Midbrain (tissue), 1 donor: ENCODE results near the gene CLASP1.
"Not testable (repeated sequence)": the region's sequence is repeated elsewhere in the genome, so short reads cannot be mapped to it uniquely, and the experiment has no call there.

Experiments used
- DNase-seq: peaks from one replicate; lab custom pipeline; 2025; lab: John Stamatoyannopoulos, UW

The CLASP1 gene

DNA sequence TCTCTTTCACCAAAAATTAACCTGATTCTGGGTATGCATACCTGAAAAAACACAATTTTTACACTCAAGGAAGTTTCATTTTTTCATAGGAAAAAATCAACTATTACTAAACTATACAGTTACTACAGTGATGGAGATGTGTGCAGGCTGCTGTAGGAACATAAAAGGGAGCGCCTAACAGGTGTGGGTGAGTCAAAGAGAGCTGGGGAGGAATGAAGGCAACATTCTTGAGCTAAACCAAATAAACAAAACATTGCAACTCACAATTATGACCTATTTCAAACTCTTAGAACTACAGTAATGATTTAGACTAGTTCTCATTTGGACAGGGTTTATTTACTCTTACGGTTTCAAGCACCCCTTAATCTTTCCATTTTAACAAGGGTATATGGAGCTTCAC, 13.4 kb upstream of the CLASP1 start:
- DNase-seq = no peak

DNA sequence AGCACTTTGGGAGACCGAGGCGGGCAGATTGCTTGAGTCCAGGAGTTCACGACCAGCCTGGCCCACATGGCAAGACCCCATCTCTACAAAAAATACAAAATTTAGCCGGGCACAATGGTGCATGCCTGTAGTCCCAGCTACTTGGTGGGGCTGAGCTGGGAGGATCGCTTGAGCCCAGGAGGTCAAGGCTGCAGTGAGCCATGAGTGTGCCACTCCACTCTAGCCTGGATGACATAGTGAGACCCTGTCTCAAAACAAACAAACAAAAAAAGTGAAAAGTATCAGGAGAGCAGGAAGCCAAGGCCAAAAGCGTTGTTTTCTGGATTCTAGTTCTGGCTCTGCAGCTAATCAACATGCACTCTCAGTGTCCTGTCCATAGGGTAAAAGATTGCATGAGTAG, 10.7 kb upstream of the CLASP1 start:
- no peak for DNase-seq

GRCh38 chr2:121658393-121658792, 9.1 kb upstream of the CLASP1 start:
- DNase-seq = not testable (repeated sequence)

DNA sequence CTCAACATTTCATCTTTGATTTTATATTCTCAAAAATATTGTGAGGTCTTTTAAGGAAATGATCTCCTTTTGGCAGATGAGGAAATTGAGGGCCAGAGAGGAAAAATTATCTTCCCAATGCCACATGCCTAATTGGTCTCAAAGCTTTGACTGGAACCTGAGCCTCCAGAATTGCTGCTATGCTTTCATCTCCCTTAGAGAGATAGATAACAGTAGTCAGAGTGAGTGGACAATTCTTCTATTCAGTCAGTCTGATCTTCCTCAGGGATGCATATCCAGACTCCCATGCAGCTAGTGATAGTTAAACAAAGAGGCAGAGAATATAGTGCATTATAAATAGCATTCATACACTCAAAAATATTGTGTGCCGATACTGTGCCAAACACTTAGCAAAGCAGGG, 3.8 kb upstream of the CLASP1 start:
- no peak for DNase-seq

- DNase-seq = no peak
These were observed 1.2 kb upstream of the CLASP1 start for GRCh38 chr2:121650315-121650930.

- DNase-seq = peak; percentile 99
These were observed 493 bp upstream of the CLASP1 start for GRCh38 chr2:121649596-121650314.

DNA sequence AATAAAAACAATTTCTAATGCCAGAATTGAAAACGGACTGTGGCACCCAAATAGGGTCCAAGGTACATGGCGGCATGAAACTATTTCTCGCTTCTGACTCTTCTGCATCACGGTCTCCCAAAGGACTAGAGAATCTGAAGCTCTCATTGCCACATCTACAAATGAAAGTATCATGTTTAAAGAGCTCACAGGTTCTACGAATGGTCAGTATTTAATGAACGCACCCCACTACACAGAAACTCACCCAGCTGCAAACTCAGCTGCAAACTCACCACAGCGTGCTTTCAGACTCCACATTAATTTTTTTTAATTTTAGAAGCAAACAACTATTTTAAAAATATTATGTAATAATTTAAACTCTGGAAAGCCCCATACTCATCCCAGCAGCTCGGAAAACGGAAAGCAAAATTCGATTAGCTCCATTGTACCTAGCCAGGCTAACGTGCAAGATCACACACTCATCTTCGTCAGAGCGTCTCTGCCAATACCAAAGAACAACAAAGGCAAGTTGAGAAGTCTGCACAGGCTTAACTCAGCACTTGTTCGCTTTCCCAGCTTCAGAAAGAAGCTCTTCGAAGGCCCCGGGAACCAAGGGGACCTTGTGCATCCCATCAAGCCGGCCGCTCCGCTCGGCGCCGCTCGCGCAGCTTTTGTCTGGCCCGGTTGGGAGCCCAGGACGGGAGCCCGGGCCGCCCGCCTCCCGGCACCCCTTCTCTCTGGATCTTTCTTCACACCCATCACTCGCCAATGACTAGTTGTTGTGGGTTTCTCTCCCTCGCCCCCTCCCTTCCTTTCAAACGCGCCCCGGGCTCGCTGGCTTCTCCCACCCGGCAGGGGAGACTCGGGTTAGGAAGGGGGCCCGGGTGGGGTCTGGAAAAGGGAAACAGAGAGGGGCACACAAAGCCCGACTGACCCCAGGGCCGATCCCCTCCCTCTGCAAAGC, 785 bp downstream of the CLASP1 start:
- DNase-seq = peak; percentile 61

DNA sequence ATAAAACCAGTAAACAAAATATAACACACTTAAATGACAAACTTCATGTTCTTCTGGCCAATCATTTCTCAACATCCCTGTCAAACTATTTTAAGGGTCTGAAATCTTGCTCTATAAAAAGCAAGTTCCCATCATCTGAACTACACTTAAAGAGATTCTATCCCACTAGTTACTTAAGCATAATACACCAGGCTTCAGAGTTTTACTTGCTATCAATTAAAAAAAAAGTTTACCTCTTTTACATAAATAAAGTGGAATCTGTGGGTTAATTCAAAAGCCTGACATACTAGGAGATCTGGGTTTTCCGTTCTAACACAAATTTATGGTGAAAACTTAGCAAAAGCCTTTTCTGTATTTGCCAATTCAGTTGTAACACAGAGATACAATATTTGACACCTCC, 1.9 kb downstream of the CLASP1 start:
- no peak for DNase-seq

GRCh38 chr2:121644715-121645114, 4.5 kb downstream of the CLASP1 start:
- no peak for DNase-seq

DNA sequence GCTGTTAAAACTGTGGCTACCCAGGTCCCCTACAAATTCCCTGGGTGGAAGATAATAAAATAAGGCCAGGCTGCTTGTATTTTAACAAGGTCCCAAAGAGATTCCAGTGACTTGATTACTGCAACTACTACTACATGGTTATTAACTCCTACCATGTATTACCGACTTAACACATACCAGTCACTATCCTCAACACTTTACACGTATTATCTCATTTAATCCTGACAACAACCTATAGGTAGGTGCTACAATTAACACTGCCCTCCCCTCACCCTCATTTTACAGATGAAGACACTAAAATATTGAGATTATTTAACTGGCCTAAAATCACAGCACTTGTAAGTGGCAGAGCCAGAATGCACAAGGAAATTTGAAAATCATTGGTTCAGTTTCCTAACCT, 5.4 kb downstream of the CLASP1 start:
- DNase-seq = no peak

GRCh38 chr2:121640380-121641316, 8.6 kb downstream of the CLASP1 start:
- no peak for DNase-seq

DNA sequence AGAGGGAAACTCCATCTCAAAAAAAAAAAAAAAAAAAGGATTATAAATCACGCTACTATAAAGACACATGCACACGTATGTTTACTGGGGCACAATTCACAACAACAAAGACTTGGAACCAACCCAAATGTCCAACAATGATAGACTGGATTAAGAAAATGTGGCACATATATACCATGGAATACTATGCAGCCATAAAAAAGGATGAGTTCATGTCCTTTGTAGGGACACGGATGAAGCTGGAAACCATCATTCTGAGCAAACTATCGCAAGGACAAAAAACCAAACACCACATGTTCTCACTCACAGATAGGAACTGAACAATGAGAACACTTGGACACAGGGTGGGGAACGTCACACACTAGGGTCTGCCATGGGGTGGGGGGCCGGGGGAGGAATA, 9.4 kb downstream of the CLASP1 start:
- DNase-seq = not testable (repeated sequence)

DNA sequence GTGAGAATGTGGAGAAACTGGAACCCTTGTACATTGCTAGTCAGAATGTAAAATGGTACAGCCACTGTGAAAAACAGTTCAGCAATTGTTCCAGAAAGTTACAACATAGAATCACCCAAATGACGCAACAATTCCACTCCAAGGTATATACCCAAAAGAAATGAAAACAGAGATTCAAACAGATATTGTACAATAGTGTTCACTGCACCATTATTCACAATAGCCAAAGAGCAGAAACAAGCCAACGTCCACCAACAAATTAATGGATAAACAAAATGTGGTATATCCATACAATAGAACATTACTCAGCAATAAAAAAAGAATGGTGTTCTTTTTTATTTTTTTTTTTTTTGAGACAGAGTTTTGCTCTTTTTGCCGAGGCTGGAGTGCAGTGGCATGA, 10.9 kb downstream of the CLASP1 start:
- no peak for DNase-seq

DNA sequence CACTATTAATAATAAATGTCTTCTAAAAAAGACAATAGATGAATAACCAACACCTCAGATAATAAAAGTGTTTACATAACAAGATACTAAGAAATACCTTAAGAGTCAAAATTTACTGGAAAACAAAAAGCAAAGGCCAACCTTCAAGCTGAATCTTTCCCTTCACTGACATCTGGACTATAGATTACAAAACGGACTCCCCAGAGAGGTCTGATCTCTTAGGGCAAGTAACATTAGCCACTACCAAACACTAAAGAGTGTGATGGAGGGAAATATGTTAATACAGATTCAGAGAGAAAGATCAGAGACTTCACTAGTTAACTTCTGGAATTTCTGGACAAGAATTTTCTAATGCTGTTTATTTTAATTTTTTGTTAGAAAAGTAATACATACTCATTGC, 13.9 kb downstream of the CLASP1 start:
- no peak for DNase-seq

GRCh38 chr2:121634354-121635307, 14.6 kb downstream of the CLASP1 start:
- DNase-seq = no peak

- DNase-seq = no peak
These were observed 15.8 kb downstream of the CLASP1 start for GRCh38 chr2:121633463-121633862.

DNA sequence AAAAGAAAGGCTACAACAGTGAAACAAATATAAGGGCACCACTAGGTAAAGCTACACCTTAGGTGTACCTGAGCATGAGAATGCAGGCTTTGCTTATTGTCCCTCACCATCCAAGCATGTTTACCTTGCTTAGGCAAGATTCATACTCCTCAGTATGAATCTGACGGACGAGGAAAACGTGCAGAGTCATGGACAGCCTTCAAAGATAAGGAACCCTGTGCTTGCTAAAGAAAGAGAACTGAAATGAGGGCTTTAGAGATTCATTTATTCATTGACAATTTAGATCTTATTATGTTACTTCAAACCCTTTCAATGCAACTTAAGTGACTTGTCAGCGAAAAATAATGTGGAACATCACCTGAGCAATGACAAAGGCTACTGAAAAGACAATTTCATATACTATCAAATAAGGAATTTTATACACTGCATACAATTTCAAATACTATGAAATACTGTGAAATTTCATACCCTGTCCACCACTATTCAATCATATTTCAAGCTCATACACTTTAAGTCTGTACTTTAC, 21.7 kb downstream of the CLASP1 start:
- DNase-seq = no peak

DNA sequence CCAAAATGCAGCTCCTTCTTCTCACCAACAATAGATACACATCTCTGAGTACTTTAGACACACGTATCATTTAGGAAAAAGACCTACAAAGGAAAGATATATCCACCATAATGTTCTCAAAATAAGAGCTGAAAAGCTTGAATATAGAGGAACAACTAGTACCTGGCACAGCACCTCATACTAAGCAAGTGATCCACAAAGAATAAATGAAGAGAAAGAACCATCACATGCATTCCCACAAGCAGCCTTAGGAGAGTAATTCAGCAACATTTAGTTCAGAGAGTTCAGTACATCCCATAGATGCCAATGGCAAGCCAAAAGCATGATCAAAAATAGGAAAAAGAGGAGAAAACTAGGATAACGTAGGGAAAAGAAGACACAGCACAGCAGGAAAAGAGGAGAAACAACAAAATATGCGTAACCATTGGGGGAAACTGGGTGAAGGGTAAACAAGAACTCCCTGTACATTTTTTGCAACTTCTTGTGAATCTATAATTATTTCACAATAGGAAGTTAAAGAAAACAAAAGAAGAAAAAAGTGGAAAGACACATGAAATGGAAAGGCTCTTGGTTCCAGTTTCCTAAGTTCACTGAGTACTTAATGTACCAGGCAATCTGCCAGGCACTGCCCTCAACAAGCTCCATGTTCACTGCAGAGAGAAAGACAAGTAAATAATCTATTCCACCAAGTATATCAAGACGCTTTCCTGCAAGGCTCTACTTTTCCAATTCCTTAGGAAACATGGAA, 22.3 kb downstream of the CLASP1 start:
- no peak for DNase-seq

GRCh38 chr2:121625953-121626352, 23.3 kb downstream of the CLASP1 start:
- DNase-seq = no peak
